Fibroblast of skin of abdomen (primary cell): ENCODE results near the gene NAT8L.

ENCODE experiments used
- DNase-seq: peaks from one replicate; pipeline ENCODE4 v3.0.0-alpha.2; 2013

NAT8L gene

GRCh38 chr4:2095236-2096072 lies 36.3 kb downstream of the NAT8L start:
- DNase-seq: no peak

GRCh38 chr4:2096073-2096609 lies 37.0 kb downstream of the NAT8L start:
- no peak for DNase-seq

- DNase-seq: no peak
Observed at GRCh38 chr4:2101346-2102044, 42.4 kb downstream of the NAT8L start.

- DNase-seq: no peak
Observed at GRCh38 chr4:2102045-2102883, 43.1 kb downstream of the NAT8L start.

- DNase-seq: no peak
Observed at GRCh38 chr4:2103127-2103842, 44.2 kb downstream of the NAT8L start.

GRCh38 chr4:2103843-2104547 lies 44.9 kb downstream of the NAT8L start:
- DNase-seq: no peak

- DNase-seq: no peak
Observed at GRCh38 chr4:2104556-2105345, 45.6 kb downstream of the NAT8L start.

GRCh38 chr4:2105559-2105958 lies 46.4 kb downstream of the NAT8L start:
- peak; percentile 33 for DNase-seq

- no peak for DNase-seq
Observed at GRCh38 chr4:2116687-2117400, 57.7 kb downstream of the NAT8L start.
